ENCODE results near the gene ZNF197.
"Not testable (repeated sequence)": the region's sequence is repeated elsewhere in the genome, so short reads cannot be mapped to it uniquely, and the experiment has no call there.

GRCh38 chr3:44673466-44673865 lies 48.6 kb downstream of the ZNF197 start:
- TF ChIP-seq EZH2phosphoT487 (IDR thresholded peaks at IDR 0.05; ENCODE audit: unreplicated experiment); REST (IDR thresholded peaks at IDR 0.05; ENCODE audit: unreplicated experiment); ETS1 (IDR thresholded peaks at IDR 0.05); EZH2 (IDR thresholded peaks at IDR 0.05; ENCODE audit: low read depth, unreplicated experiment); CTCF (conservative IDR thresholded peaks at IDR 0.05; ENCODE audit: low read depth in 2 of 2); POLR2AphosphoS5 (IDR thresholded peaks at IDR 0.05; ENCODE audit: low read depth): not testable (repeated sequence)

Data from GM23338 (cell line).